ENCODE data around the gene GNAT2. TPM values are rescaled to one million over a fixed set of nuclear protein-coding genes. Genes with fewer than 3 reads are reported as not detected.

The GNAT2 gene
- total RNA-seq, 2 donors from 2014 or later: not detected

DNA sequence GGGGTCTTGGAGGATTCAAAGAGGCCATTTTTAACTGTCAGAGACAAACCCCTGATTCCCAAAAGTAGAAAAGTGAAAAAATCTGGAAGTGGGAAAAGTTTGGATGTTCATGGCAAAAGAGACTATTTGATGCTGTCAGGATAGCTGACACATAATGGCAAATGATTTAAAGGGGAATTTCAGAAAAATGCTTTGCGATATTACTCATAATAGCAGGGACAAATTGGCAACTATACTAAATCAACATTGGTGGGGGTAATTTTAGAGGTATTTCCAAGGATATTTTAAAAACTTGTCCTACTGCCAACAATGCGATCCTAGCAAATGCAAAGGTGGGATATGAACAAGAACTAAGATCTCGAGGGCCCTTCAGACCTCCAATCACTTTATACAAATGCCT is 31.2 kb upstream of the GNAT2 start:
- no peak overlapping the region for H3K27ac ChIP-seq
- DNase-seq (ENCODE audit: low spot score) (no peak), ATAC-seq (ENCODE audit: insufficient number of reproducible peaks, low FRiP score, low read depth) (no peak)
- no peaks in the 10 kb centered on the region for H3K36me3 ChIP-seq
- peaks cover 7 to 23% of the 10 kb centered on the region in 2 donors for H3K4me1 ChIP-seq (ENCODE audit: control insufficient read depth in 1 of 2, low read depth in 2 of 2)
- peak overlapping the region; percentile 40 for H3K4me3 ChIP-seq
- TF ChIP-seq, protein P1, sequence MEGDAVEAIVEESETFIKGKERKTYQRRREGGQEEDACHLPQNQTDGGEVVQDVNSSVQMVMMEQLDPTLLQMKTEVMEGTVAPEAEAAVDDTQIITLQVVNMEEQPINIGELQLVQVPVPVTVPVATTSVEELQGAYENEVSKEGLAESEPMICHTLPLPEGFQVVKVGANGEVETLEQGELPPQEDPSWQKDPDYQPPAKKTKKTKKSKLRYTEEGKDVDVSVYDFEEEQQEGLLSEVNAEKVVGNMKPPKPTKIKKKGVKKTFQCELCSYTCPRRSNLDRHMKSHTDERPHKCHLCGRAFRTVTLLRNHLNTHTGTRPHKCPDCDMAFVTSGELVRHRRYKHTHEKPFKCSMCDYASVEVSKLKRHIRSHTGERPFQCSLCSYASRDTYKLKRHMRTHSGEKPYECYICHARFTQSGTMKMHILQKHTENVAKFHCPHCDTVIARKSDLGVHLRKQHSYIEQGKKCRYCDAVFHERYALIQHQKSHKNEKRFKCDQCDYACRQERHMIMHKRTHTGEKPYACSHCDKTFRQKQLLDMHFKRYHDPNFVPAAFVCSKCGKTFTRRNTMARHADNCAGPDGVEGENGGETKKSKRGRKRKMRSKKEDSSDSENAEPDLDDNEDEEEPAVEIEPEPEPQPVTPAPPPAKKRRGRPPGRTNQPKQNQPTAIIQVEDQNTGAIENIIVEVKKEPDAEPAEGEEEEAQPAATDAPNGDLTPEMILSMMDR (IDR thresholded peaks at IDR 0.05): no peak
- H3K27me3 ChIP-seq (replicated peaks; ENCODE audit: insufficient read depth): no peaks in the 10 kb centered on the region
- no peaks in the 10 kb centered on the region for H3K9me3 ChIP-seq

DNA sequence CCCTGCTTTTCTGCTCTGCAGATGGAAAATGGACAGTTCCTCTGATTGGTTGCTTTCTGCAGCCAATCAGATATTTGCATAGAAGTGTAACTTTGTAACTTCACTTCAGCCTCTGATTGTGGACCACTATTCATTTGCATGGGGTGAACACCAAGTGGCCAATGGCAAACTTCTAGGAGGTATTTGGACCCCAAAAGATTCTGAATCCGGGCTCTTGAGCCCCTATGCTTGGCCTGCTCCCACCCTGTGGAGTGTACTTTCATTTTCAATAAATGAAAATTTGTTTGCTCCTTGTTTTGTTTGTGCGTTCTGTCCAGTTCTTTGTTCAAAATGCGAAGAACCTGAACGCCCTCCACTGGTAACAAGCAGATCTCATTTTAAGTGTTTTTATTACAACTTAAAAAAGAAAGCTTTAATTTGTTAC is 30.1 kb upstream of the GNAT2 start:
- Histone ChIP-seq H3K4me1 (ENCODE audit: control insufficient read depth in 1 of 2, low read depth in 2 of 2) (peaks cover 4 to 12% of the 10 kb centered on the region in 2 donors), H3K4me3 (peak overlapping the region; percentile 40), H3K36me3 (no peaks in the 10 kb centered on the region), H3K27me3 (replicated peaks; ENCODE audit: insufficient read depth) (no peaks in the 10 kb centered on the region), H3K27ac (no peak overlapping the region), H3K9me3 (no peaks in the 10 kb centered on the region)
- DNase-seq (ENCODE audit: low spot score) (no peak), ATAC-seq (ENCODE audit: insufficient number of reproducible peaks, low FRiP score, low read depth) (no peak)
- TF ChIP-seq, protein P1 (IDR thresholded peaks at IDR 0.05): no peak

DNA sequence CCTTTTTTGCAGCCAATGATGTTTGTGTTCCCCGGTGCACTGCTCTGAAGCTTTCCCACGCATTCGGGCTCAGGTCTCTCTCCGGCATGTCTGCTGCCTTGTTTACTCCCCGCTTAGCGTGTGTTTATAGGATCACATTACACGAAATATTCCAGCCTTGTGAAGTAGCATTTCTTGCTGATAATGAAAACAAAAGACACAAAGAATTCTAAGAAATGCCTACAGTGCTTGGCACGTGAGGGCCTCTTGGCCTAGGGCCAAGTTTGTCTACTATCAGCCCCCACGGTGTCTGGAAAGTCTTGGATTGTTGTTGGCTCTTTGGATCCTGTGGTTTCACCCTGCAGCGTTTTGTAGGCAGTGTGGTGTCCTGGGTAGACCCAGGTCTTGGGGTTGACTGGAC is 25.3 kb upstream of the GNAT2 start:
- no peak for ATAC-seq (ENCODE audit: insufficient number of reproducible peaks, low FRiP score, low read depth)
- Histone ChIP-seq H3K4me3 (no peak overlapping the region), H3K9me3 (no peaks in the 10 kb centered on the region), H3K27me3 (replicated peaks; ENCODE audit: insufficient read depth) (no peaks in the 10 kb centered on the region), H3K4me1 (ENCODE audit: control insufficient read depth in 1 of 2, low read depth in 2 of 2) (peaks cover 0 to 3% of the 10 kb centered on the region in 2 donors), H3K36me3 (no peaks in the 10 kb centered on the region), H3K27ac (no peak overlapping the region)
- no peak for DNase-seq (ENCODE audit: low spot score)
- TF ChIP-seq, protein P1 (IDR thresholded peaks at IDR 0.05): no peak

DNA sequence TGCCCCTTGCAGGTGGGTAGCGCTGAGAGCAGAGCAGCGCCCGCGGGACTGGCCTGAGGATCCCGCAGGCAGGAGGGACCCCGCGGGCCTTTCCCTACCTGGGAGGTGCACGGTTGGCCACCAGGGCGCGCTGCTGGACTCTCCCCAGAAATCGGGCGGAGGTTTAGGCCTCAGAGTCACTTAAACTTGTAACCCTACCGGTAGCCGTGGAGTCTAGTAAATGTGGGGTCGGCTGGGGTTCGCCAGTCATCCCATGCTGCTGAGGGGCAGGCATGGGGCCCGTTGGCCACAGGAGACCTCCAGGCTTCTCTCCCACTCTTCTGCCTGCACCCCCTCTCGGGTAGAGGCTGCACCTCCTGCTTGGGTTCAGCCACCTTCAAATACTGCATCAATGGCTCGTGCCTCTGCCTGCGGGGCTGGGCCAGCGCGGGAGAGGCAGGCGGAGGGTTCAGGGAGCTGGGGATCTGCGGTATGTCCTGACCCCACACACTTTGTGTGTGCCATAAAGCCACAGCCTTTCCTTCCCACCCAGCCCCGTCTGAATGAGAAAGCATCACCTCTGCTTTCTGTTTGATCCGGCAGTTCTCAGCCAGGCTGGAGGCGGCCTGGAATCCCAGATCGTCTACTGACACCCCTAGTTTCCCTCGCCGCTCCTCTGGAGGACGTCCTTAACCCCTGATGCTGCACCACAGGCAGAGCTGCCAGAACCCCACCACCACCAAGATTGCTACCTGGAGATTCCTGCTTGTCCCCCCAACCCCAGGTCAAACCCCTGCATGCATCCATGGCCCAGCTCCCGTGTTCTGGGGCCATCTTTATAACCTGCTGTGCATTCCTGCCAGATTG is 24.2 kb upstream of the GNAT2 start:
- Histone ChIP-seq H3K36me3 (no peaks in the 10 kb centered on the region), H3K4me3 (no peak overlapping the region), H3K4me1 (ENCODE audit: control insufficient read depth in 1 of 2, low read depth in 2 of 2) (peaks cover 0 to 3% of the 10 kb centered on the region in 2 donors), H3K27me3 (replicated peaks; ENCODE audit: insufficient read depth) (no peaks in the 10 kb centered on the region), H3K9me3 (no peaks in the 10 kb centered on the region), H3K27ac (no peak overlapping the region)
- TF ChIP-seq, protein P1 (IDR thresholded peaks at IDR 0.05): peak; percentile 80
- DNase-seq (ENCODE audit: low spot score) (no peak), ATAC-seq (ENCODE audit: insufficient number of reproducible peaks, low FRiP score, low read depth) (no peak)

DNA sequence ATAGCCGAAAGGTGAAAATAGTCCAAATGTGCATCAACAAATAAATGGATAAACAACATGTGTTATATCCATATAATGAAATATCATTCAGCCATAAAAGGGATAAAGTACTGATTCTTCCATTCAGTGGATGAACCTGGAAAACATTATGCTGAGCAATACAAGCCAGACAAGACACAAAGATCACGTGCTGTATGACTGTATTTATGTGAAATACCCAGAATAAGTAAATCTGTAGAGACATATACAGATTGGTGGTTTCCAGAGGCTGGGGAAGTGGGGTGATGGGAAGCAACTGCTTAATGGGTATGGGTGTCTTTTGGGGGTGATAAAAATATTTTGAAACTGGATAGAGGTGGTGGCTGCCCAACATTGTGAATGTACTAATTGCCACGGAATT is 23.2 kb upstream of the GNAT2 start:
- no peak for ATAC-seq (ENCODE audit: insufficient number of reproducible peaks, low FRiP score, low read depth)

More for the DNA sequence above, 23.2 kb upstream of the GNAT2 start:
- peaks cover 0 to 3% of the 10 kb centered on the region in 2 donors for H3K4me1 ChIP-seq (ENCODE audit: control insufficient read depth in 1 of 2, low read depth in 2 of 2)
- H3K36me3 ChIP-seq: no peaks in the 10 kb centered on the region
- no peak overlapping the region for H3K27ac ChIP-seq
- no peaks in the 10 kb centered on the region for H3K9me3 ChIP-seq
- no peak overlapping the region for H3K4me3 ChIP-seq
- TF ChIP-seq, protein P1 (IDR thresholded peaks at IDR 0.05): no peak
- no peaks in the 10 kb centered on the region for H3K27me3 ChIP-seq (replicated peaks; ENCODE audit: insufficient read depth)
- DNase-seq (ENCODE audit: low spot score): no peak
